Neural progenitor cell (in vitro differentiated cells): ENCODE measurements around the gene PPARG. TPM values are rescaled to one million over a fixed set of nuclear protein-coding genes. Genes with fewer than 3 reads are reported as not detected.

ENCODE experiments used
- DNase-seq: peaks from one replicate; pipeline ENCODE4 v3.0.0-alpha.2; 2016; ENCODE audit warnings: low spot score
- H2AFZ ChIP-seq: fragments of 200-600 bp; sonication (generic); replicated peaks from 2 replicates; pipeline ENCODE4 v1.6.1; 2016; ENCODE audit warnings: antibody characterized with exemption
- H3F3A ChIP-seq: fragments of 200-600 bp; sonication (generic); 2 replicates; pipeline ENCODE4 v1.6.1; 2016; ENCODE audit warnings: antibody characterized with exemption, low read depth
- H3K27ac ChIP-seq: fragments of 200-600 bp; sonication (generic); 2 replicates; pipeline ENCODE4 v1.5.1; 2016; ENCODE audit warnings: mild to moderate bottlenecking
- H3K27me3 ChIP-seq: fragments of 200-600 bp; sonication (generic); 2 replicates; pipeline ENCODE4 v1.6.1; 2016; ENCODE audit warnings: mild to moderate bottlenecking, moderate library complexity
- H3K36me3 ChIP-seq: fragments of 200-600 bp; sonication (generic); 2 replicates; pipeline ENCODE4 v1.5.1; 2016
- H3K4me1 ChIP-seq: fragments of 200-600 bp; sonication (generic); 2 replicates; pipeline ENCODE4 v1.6.1; 2016; ENCODE audit warnings: mixed run types
- H3K4me2 ChIP-seq: fragments of 200-600 bp; sonication (generic); 2 replicates; pipeline ENCODE4 v1.6.1; 2016
- H3K4me3 ChIP-seq: fragments of 200-600 bp; sonication (generic); 2 replicates; pipeline ENCODE4 v1.5.1; 2016
- H3K79me2 ChIP-seq: fragments of 200-600 bp; sonication (generic); 2 replicates; pipeline ENCODE4 v1.6.1; 2016; ENCODE audit warnings: low read depth
- H3K9ac ChIP-seq: fragments of 200-600 bp; sonication (generic); 2 replicates; pipeline ENCODE4 v1.6.1; 2016
- H3K9me3 ChIP-seq: fragments of 200-600 bp; sonication (generic); 2 replicates; pipeline ENCODE4 v1.5.1; 2016; ENCODE audit warnings: low read depth
- H4K20me1 ChIP-seq: fragments of 200-600 bp; sonication (generic); 2 replicates; pipeline ENCODE4 v1.6.1; 2016; ENCODE audit warnings: low read depth
- H3K27ac Mint-ChIP-seq: 3 replicates; pipeline ENCODE4 v1.8.0; 2021; ENCODE audit warnings: mixed read lengths
- H3K27me3 Mint-ChIP-seq: 2 replicates; pipeline ENCODE4 v1.8.0; 2022; ENCODE audit warnings: low read depth, mild to moderate bottlenecking, inconsistent platforms, moderate library complexity, mixed read lengths; ENCODE audit not compliant: insufficient read depth
- H3K36me3 Mint-ChIP-seq: 3 replicates; pipeline ENCODE4 v1.8.0; 2021; ENCODE audit warnings: mixed read lengths
- H3K4me1 Mint-ChIP-seq: 3 replicates; pipeline ENCODE4 v1.8.0; 2021; ENCODE audit warnings: mixed read lengths
- H3K4me3 Mint-ChIP-seq: 3 replicates; pipeline ENCODE4 v1.8.0; 2021; ENCODE audit warnings: mild to moderate bottlenecking, moderate library complexity, mixed read lengths
- H3K9me3 Mint-ChIP-seq: 3 replicates; pipeline ENCODE4 v1.8.0; 2020; ENCODE audit warnings: mixed read lengths
- CTCF ChIP-seq: fragments of 200-600 bp; sonication (generic); IDR thresholded peaks from 2 replicates; pipeline ENCODE4 v1.5.1; 2017; ENCODE audit warnings: antibody characterized with exemption, mild to moderate bottlenecking
- EZH2 ChIP-seq: fragments of 200-600 bp; sonication (generic); IDR thresholded peaks from 2 replicates; pipeline ENCODE4 v1.6.1; 2017; ENCODE audit warnings: antibody characterized with exemption, mild to moderate bottlenecking, moderate library complexity
- EZH2phosphoT487 ChIP-seq: fragments of 200-600 bp; sonication (generic); IDR thresholded peaks from 2 replicates; pipeline ENCODE4 v1.6.1; 2017; ENCODE audit warnings: antibody characterized with exemption
- total RNA-seq: library from RNA; depleted of rRNA; stranded (reverse); fragments of >200 nt; gene quantifications from 2 replicates; pipeline ENCODE4 v1.2.3, GENCODE V29; 2015; ENCODE audit warnings: low replicate concordance

The PPARG gene
- total RNA-seq, 1 donor from 2014 or later = not detected

DNA sequence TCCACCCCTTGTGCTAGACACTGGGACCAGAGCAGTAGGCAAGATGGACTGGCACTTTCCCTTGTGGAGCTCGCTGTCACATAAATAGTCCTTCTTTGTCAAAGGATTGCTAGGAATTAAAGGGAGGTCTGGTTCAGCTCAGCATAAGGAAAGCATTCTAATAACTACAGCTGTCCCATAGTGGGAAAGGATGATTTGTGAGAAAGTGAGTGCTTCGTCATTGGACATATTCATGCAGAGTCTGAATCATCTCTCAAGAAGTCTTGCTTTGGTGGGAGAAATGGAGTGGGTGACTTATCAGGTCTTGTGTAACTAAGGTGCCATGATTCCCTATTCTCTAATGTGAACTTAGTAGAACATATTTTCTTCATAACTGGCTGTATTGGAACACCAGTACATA is 14.7 kb downstream of the PPARG start:
- no peak overlapping the region for H3K4me2 ChIP-seq
- Mint-ChIP-seq H3K4me1 (no peaks in the 10 kb centered on the region), H3K27me3 (no peaks in the 10 kb centered on the region), H3K36me3 (no peaks in the 10 kb centered on the region), H3K9me3 (no peaks in the 10 kb centered on the region), H3K4me3 (no peak overlapping the region), H3K27ac (no peak overlapping the region)
- no peak for DNase-seq
- H3K9ac ChIP-seq = no peak overlapping the region
- no peaks in the 10 kb centered on the region for H4K20me1 ChIP-seq
- H3K4me3 ChIP-seq = no peak overlapping the region
- H3K27me3 ChIP-seq = peaks cover 29% of the 10 kb centered on the region
- H3F3A ChIP-seq = no peaks in the 10 kb centered on the region
- no peak overlapping the region for H3K27ac ChIP-seq
- no peak for TF ChIP-seq EZH2
- TF ChIP-seq CTCF = no peak
- no peak for TF ChIP-seq EZH2phosphoT487
- no peaks in the 10 kb centered on the region for H3K9me3 ChIP-seq
- H2AFZ ChIP-seq = no peak overlapping the region
- H3K36me3 ChIP-seq = no peaks in the 10 kb centered on the region
- H3K4me1 ChIP-seq = no peaks in the 10 kb centered on the region
- H3K79me2 ChIP-seq = no peaks in the 10 kb centered on the region

DNA sequence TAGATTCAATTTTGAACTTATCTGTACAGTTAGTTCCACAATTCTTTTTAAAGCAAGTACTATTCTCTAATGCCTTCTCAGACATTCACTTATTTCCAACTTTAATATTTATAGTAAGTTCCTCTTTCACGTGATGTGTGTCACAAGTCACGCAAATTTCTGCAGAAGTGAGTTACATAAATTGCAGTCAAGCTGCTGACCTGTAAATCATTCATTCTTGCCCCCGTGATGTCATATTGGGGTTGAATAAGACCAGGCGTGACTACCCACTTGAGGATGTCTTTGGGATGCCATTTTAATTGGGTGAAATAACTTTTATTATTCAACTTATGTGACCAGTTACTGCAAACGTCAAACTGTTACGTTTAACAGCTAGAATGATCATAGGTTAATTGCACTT is 15.1 kb downstream of the PPARG start:
- Histone ChIP-seq H3K36me3 (no peaks in the 10 kb centered on the region), H3F3A (no peaks in the 10 kb centered on the region), H3K79me2 (no peaks in the 10 kb centered on the region), H3K4me3 (no peak overlapping the region), H2AFZ (no peak overlapping the region), H3K27ac (no peak overlapping the region), H3K9me3 (no peaks in the 10 kb centered on the region), H4K20me1 (no peaks in the 10 kb centered on the region), H3K4me2 (no peak overlapping the region), H3K27me3 (peaks cover 29% of the 10 kb centered on the region), H3K9ac (no peak overlapping the region), H3K4me1 (no peaks in the 10 kb centered on the region)
- Mint-ChIP-seq H3K27me3 (no peaks in the 10 kb centered on the region), H3K27ac (no peak overlapping the region), H3K9me3 (no peaks in the 10 kb centered on the region), H3K4me3 (no peak overlapping the region), H3K36me3 (no peaks in the 10 kb centered on the region), H3K4me1 (no peaks in the 10 kb centered on the region)
- TF ChIP-seq EZH2 = no peak
- TF ChIP-seq EZH2phosphoT487 = no peak
- no peak for TF ChIP-seq CTCF
- no peak for DNase-seq

- H3K4me3 ChIP-seq = no peak overlapping the region
- no peak for DNase-seq
- H3K4me2 ChIP-seq = no peak overlapping the region
- no peaks in the 10 kb centered on the region for H3K4me1 ChIP-seq
- Mint-ChIP-seq H3K27ac (no peak overlapping the region), H3K27me3 (no peaks in the 10 kb centered on the region), H3K36me3 (no peaks in the 10 kb centered on the region), H3K4me3 (no peak overlapping the region), H3K9me3 (no peaks in the 10 kb centered on the region), H3K4me1 (no peaks in the 10 kb centered on the region)
- no peaks in the 10 kb centered on the region for H3F3A ChIP-seq
- TF ChIP-seq CTCF (no peak), EZH2phosphoT487 (no peak), EZH2 (no peak)
- H3K9me3 ChIP-seq = no peaks in the 10 kb centered on the region
- no peak overlapping the region for H2AFZ ChIP-seq
- no peak overlapping the region for H3K9ac ChIP-seq
- peaks cover 25% of the 10 kb centered on the region for H3K27me3 ChIP-seq
- no peaks in the 10 kb centered on the region for H4K20me1 ChIP-seq
- H3K79me2 ChIP-seq = no peaks in the 10 kb centered on the region
- no peaks in the 10 kb centered on the region for H3K36me3 ChIP-seq
- H3K27ac ChIP-seq = no peak overlapping the region
Measured at GRCh38 chr3:12307136-12307535, 18.3 kb downstream of the PPARG start.
